ENCODE data around the gene PLA1A. TPM values are rescaled to one million over a fixed set of nuclear protein-coding genes. Genes with fewer than 3 reads are reported as not detected.
A peak's percentile ranks its signal among the peaks of the same experiment; 100 is the strongest.

The PLA1A gene
- total and polyA plus RNA-seq, 10 of the 15 experiments (the other 5 are each of a cell fraction or from before 2014, with no cell fraction given), result 2.9 to 106 (median 4.8) TPM

DNA sequence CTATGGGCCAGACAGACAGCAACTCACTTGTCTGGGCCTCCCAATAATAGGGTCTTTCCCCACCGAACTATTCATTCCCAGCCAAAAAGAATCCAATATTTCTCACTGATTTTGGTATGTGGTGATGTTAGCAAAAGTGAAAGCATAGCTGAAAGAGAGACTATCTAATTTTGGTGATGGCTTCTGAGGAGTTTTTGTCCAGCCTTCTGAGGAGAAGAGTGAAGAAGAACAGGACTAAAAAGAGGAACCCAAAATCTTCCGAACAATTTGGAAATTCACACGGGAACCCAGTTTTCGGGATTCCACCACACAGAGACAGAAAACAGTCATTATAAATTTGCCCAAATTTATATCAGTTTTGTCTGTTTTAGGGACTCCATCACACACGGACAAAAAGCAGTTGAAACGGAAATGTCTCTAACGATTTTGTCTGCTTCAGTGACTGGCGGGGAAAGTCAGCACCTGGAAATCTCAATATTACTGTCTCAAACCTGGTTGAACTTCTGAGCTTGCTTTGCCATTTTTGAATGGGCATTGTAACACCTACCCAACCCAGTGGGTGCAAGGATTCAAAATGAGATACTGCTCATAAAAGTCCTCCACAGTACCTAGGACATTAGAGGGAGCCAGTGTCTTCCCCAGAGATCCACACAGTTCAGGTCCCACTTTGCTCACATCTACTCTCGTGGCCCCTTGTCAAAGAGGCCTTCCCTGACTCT is 47.3 kb upstream of the PLA1A start (continued):
- TF ChIP-seq GABPA (IDR thresholded peaks at IDR 0.05; ENCODE audit: low read depth), result 0 out of 2 replicates have a peak, but pooled peaks have one; percentile 20
- peak; percentile 52 for TF ChIP-seq RAD21 (IDR thresholded peaks at IDR 0.05; ENCODE audit: insufficient read depth, low read depth, low read length)
- TF ChIP-seq SMAD1 (IDR thresholded peaks at IDR 0.05; ENCODE audit: low read depth, partially characterized antibody), result no peak
- peak; percentile 42; the same call in 1 of the 2 replicates for TF ChIP-seq PAX5 (IDR thresholded peaks at IDR 0.05; ENCODE audit: borderline replicate concordance, low read depth, low read length)
- TF ChIP-seq SMC3 (IDR thresholded peaks at IDR 0.05; ENCODE audit: borderline replicate concordance, low read length), result peak; percentile 24; the same call in 1 of the 2 replicates
- TF ChIP-seq, protein P1, sequence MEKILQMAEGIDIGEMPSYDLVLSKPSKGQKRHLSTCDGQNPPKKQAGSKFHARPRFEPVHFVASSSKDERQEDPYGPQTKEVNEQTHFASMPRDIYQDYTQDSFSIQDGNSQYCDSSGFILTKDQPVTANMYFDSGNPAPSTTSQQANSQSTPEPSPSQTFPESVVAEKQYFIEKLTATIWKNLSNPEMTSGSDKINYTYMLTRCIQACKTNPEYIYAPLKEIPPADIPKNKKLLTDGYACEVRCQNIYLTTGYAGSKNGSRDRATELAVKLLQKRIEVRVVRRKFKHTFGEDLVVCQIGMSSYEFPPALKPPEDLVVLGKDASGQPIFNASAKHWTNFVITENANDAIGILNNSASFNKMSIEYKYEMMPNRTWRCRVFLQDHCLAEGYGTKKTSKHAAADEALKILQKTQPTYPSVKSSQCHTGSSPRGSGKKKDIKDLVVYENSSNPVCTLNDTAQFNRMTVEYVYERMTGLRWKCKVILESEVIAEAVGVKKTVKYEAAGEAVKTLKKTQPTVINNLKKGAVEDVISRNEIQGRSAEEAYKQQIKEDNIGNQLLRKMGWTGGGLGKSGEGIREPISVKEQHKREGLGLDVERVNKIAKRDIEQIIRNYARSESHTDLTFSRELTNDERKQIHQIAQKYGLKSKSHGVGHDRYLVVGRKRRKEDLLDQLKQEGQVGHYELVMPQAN (conservative IDR thresholded peaks at IDR 0.05), result no peak
- TF ChIP-seq MYC (IDR thresholded peaks at IDR 0.05; ENCODE audit: insufficient read depth, insufficient read length, insufficient replicate concordance, low read length, severe bottlenecking), result no peak
- peak; percentile 80; the same call in 1 of the 2 replicates for TF ChIP-seq PML (IDR thresholded peaks at IDR 0.05; ENCODE audit: low read length)
- TF ChIP-seq WRNIP1 (IDR thresholded peaks at IDR 0.05; ENCODE audit: borderline replicate concordance, low read depth, low read length), result 0 out of 2 replicates have a peak, but pooled peaks have one; percentile 14
- TF ChIP-seq POU2F2 (IDR thresholded peaks at IDR 0.05; ENCODE audit: borderline replicate concordance, low read depth, low read length), result peak; percentile 45; the same call in 1 of the 3 replicates
- TF ChIP-seq, protein P2, sequence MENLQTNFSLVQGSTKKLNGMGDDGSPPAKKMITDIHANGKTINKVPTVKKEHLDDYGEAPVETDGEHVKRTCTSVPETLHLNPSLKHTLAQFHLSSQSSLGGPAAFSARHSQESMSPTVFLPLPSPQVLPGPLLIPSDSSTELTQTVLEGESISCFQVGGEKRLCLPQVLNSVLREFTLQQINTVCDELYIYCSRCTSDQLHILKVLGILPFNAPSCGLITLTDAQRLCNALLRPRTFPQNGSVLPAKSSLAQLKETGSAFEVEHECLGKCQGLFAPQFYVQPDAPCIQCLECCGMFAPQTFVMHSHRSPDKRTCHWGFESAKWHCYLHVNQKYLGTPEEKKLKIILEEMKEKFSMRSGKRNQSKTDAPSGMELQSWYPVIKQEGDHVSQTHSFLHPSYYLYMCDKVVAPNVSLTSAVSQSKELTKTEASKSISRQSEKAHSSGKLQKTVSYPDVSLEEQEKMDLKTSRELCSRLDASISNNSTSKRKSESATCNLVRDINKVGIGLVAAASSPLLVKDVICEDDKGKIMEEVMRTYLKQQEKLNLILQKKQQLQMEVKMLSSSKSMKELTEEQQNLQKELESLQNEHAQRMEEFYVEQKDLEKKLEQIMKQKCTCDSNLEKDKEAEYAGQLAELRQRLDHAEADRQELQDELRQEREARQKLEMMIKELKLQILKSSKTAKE (IDR thresholded peaks at IDR 0.05; ENCODE audit: low read depth, poor library complexity, severe bottlenecking), result no peak
- TF ChIP-seq SPI1 (IDR thresholded peaks at IDR 0.05; ENCODE audit: borderline replicate concordance, insufficient read depth, low read depth, low read length), result peak; percentile 82
- peak; percentile 34 for TF ChIP-seq POLR2AphosphoS5 (IDR thresholded peaks at IDR 0.05; ENCODE audit: low read length)

Measured in GM12878 (cell line).